ENCODE data around the gene LRRC15. TPM values are rescaled to one million over a fixed set of nuclear protein-coding genes. Genes with fewer than 3 reads are reported as not detected.

LRRC15 gene
- total and polyA plus RNA-seq, 7 donors: 0.01 to 0.09 (median 0.04) TPM; not detected in 4

DNA sequence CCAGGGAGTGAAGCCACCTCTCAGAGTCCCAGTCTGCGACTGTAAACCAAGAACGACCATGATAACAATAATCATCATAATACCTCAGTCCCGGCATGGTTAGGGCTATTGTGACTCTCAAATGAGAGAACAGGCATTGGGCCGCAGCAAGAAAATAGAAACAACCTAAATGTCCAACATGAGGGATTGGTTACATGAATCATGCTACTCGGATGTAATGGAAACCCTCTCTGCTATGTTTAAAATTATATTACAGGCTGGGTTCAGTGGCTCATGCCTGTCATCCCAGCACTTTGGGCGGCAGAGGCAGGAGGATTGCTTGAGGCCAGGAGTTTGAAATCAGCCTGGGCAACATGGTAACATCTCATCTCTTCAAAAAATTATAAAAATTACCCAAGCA, 21.2 kb downstream of the LRRC15 start:
- no peak overlapping the region for H3K27ac ChIP-seq
- no peaks in the 10 kb centered on the region for H3K27me3 ChIP-seq (ENCODE audit: insufficient read depth in 3 of 3, low read length in 2 of 3)
- H3K36me3 ChIP-seq (ENCODE audit: insufficient read depth in 1 of 2, low read depth in 1 of 2): no peaks in the 10 kb centered on the region
- intact Hi-C loops (cut with DNase I): loop anchor here in 1 of 2 donors (10.0 kb wide), 1 partner anchor 684 kb away; no protein-coding TSS in a partner anchor
- peak in 3 of 4 donors; percentile 34 to 75 (median 50) for ATAC-seq
- no peak overlapping the region for H3K4me3 ChIP-seq
- DNase-seq: no peak
- H3K4me1 ChIP-seq: no peaks in the 10 kb centered on the region
- 43 to 57% (median 53%) methylated on average over 6 of the region's 6 CpGs for WGBS, 3 donors
- H3K9me3 ChIP-seq: no peaks in the 10 kb centered on the region
- TF ChIP-seq, protein P1, sequence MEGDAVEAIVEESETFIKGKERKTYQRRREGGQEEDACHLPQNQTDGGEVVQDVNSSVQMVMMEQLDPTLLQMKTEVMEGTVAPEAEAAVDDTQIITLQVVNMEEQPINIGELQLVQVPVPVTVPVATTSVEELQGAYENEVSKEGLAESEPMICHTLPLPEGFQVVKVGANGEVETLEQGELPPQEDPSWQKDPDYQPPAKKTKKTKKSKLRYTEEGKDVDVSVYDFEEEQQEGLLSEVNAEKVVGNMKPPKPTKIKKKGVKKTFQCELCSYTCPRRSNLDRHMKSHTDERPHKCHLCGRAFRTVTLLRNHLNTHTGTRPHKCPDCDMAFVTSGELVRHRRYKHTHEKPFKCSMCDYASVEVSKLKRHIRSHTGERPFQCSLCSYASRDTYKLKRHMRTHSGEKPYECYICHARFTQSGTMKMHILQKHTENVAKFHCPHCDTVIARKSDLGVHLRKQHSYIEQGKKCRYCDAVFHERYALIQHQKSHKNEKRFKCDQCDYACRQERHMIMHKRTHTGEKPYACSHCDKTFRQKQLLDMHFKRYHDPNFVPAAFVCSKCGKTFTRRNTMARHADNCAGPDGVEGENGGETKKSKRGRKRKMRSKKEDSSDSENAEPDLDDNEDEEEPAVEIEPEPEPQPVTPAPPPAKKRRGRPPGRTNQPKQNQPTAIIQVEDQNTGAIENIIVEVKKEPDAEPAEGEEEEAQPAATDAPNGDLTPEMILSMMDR (IDR thresholded peaks at IDR 0.05): no peak

DNA sequence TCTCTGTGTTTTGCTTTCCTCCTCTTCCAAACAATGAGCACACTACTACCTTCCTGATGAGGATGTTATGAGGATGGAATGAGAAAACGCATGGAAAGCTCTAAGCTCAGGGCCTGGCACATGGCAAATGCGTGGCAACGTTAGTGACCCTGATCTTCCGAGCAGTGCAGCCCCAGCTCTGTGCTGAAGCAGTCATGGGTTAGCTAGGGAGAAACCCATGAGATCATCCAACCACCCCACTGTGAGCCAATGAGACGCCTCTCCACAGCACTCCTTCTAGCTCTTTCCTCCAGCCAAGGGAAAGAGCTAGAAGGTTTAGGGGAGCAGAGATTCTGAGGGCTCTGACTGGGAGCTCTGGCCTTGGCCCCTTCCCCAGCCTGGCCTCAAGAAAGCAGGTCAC, 22.9 kb downstream of the LRRC15 start:
- Histone ChIP-seq H3K27me3 (ENCODE audit: insufficient read depth in 3 of 3, low read length in 2 of 3) (no peaks in the 10 kb centered on the region), H3K36me3 (ENCODE audit: insufficient read depth in 1 of 2, low read depth in 1 of 2) (no peaks in the 10 kb centered on the region), H3K4me1 (no peaks in the 10 kb centered on the region), H3K27ac (no peak overlapping the region), H3K4me3 (no peak overlapping the region), H3K9me3 (no peaks in the 10 kb centered on the region)
- TF ChIP-seq, protein P1 (IDR thresholded peaks at IDR 0.05): no peak
- ATAC-seq (no peak), DNase-seq (no peak)
- 75 to 78% (median 75%) methylated on average over 5 of the region's 5 CpGs for WGBS, 3 donors
- intact Hi-C loops (cut with DNase I): loop anchor here in 1 of 2 donors (10.0 kb wide), 1 partner anchor 682 kb away; no protein-coding TSS in a partner anchor

DNA sequence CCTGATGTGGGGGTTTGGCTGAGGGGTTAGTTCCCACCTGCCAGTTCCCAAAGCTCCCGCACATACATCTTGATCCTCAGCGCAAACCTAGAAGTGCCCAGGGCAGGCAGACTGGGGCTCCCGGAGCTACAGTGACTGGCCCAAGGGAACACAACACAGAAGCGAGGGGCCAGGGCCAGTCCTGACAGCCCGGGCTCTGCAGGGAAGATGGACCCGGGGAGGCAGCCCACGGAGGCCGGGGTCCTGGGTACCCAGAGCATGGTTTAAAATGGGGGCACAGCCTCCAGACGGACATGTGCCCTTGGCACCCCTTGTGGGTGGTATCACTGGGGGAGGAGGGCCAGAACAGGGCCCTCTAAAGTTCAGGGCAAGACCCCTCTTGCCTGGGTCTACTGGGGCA, 23.5 kb downstream of the LRRC15 start:
- no peaks in the 10 kb centered on the region for H3K9me3 ChIP-seq
- H3K36me3 ChIP-seq (ENCODE audit: insufficient read depth in 1 of 2, low read depth in 1 of 2): no peaks in the 10 kb centered on the region
- TF ChIP-seq, protein P1 (IDR thresholded peaks at IDR 0.05): no peak
- DNase-seq: no peak
- ATAC-seq: no peak
- no peaks in the 10 kb centered on the region for H3K27me3 ChIP-seq (ENCODE audit: insufficient read depth in 3 of 3, low read length in 2 of 3)
- H3K27ac ChIP-seq: no peak overlapping the region
- no peaks in the 10 kb centered on the region for H3K4me1 ChIP-seq
- intact Hi-C loops (cut with DNase I): loop anchor here in 1 of 2 donors (10.0 kb wide), 1 partner anchor 681 kb away; no protein-coding TSS in a partner anchor
- no peak overlapping the region for H3K4me3 ChIP-seq
- WGBS, 3 donors: 80 to 89% (median 85%) methylated on average over 9 of the region's 9 CpGs

DNA sequence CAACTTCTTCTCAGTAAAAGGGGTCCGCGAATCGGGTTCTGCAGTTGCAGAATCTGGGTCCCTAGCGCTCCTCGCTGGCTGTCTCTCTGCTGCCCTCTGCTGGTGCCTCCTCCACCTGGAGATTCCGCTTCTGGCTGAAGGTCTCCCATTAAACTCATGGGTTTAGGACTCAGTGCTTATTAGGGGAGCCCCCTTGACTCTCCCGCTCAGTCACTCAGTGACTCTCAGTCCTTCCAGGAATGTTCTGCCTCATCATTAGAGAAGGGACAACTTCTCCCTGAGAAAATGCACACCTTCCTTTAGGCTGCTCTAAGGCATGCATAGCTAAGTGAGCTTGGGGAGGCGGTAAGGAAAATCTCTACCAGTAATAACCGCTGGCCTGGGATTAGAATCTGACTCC, 25.5 kb downstream of the LRRC15 start:
- ATAC-seq: peak; percentile 64 to 84 (median 70)
- intact Hi-C loops (cut with DNase I): loop anchor here in 1 of 2 donors (10.0 kb wide), 1 partner anchor 679 kb away; no protein-coding TSS in a partner anchor
- TF ChIP-seq, protein P1 (IDR thresholded peaks at IDR 0.05): peak; percentile 94
- 31 to 35% (median 34%) methylated on average over 9 of the region's 9 CpGs for WGBS, 3 donors
- Histone ChIP-seq H3K27me3 (ENCODE audit: insufficient read depth in 3 of 3, low read length in 2 of 3) (no peaks in the 10 kb centered on the region), H3K36me3 (ENCODE audit: insufficient read depth in 1 of 2, low read depth in 1 of 2) (no peaks in the 10 kb centered on the region), H3K9me3 (no peaks in the 10 kb centered on the region), H3K4me1 (no peaks in the 10 kb centered on the region), H3K27ac (no peak overlapping the region), H3K4me3 (no peak overlapping the region)
- peak; percentile 71 to 83 for DNase-seq

DNA sequence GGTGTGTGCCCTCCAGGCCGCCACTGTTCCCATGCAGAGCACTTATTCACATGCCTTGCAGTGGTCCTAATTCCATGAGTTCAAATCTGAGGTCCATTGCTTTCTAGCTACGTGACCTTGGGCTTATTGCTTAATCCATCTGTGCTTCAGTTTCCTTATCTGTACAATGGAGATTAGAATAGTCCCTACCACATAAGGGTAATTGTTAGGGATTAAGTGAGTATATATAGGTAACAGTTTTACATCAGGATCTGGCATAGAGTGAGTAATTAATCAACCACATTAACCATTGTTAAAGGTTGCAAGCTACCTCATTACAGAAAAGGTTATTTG, 26.0 kb downstream of the LRRC15 start:
- no peak overlapping the region for H3K4me3 ChIP-seq
- H3K4me1 ChIP-seq: no peaks in the 10 kb centered on the region
- DNase-seq (no peak), ATAC-seq (no peak)
- TF ChIP-seq, protein P1 (IDR thresholded peaks at IDR 0.05): no peak
- H3K27ac ChIP-seq: no peak overlapping the region
- no peaks in the 10 kb centered on the region for H3K27me3 ChIP-seq (ENCODE audit: insufficient read depth in 3 of 3, low read length in 2 of 3)
- H3K36me3 ChIP-seq (ENCODE audit: insufficient read depth in 1 of 2, low read depth in 1 of 2): no peaks in the 10 kb centered on the region
- no peaks in the 10 kb centered on the region for H3K9me3 ChIP-seq
- intact Hi-C loops (cut with DNase I): loop anchor here in 1 of 2 donors (10.0 kb wide), 1 partner anchor 679 kb away; no protein-coding TSS in a partner anchor
- whole genome bisulfite sequencing, 3 donors: 88 to 90% (median 90%) methylated on average over 2 of the region's 2 CpGs
